ENCODE measurements around the gene ZBTB44.

ZBTB44 gene

DNA sequence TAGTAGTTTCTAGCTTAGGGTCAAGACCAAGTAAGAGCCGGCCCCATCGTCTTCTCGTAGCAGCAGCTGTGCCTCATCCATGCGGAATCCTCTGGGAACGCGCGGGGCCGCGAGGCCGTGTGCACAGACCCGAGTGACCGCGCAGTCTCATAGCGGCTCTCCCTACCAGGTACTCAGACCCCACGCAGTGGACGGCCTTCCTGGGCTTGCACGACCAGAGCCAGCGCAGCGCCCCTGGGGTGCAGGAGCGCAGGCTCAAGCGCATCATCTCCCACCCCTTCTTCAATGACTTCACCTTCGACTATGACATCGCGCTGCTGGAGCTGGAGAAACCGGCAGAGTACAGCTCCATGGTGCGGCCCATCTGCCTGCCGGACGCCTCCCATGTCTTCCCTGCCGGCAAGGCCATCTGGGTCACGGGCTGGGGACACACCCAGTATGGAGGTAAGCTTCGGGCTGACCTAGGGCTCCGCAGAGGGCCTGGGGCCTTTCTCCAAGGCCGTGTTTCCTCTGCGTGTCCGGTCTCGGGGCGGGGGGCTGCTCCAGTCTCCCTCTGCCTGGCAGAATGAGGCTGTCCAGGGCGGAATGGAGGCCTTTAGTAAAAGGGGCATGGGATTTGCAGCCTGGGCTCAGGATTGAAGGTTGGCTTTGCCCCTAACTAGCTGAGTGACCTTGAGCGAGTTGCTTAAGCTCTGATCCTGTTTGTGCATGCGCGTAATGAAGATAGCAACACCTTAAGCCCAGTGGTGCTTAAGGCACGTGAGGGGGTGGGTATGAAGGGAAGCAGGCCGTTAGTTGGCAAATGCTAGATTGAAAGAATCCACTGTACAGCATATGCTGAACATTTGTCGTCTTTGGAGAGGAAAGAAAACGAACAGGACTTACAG lies 106.2 kb downstream of the ZBTB44 start:
- Histone ChIP-seq H4K5ac (ENCODE audit: low read length) (no peak overlapping the region), H3K23ac (ENCODE audit: low read length) (no peak overlapping the region), H3K56ac (ENCODE audit: low read length) (no peak overlapping the region), H2AK5ac (ENCODE audit: low read length) (no peak overlapping the region), H2BK5ac (ENCODE audit: low read length) (no peak overlapping the region), H3K18ac (ENCODE audit: low read length) (no peak overlapping the region), H3K27ac (ENCODE audit: low read depth, low read length) (no peak overlapping the region), H2BK120ac (ENCODE audit: low read depth, low read length) (no peak overlapping the region), H3K36me3 (ENCODE audit: control insufficient read depth, insufficient read depth, low read length) (no peaks in the 10 kb centered on the region), H4K8ac (ENCODE audit: low read depth, low read length) (no peak overlapping the region), H2BK15ac (replicated peaks; ENCODE audit: low read depth) (no peak overlapping the region), H3K9ac (ENCODE audit: low read length) (no peak overlapping the region), H3K4me1 (ENCODE audit: control insufficient read depth, low read depth, low read length) (no peaks in the 10 kb centered on the region), H3K27me3 (ENCODE audit: insufficient read depth, low read length, poor library complexity) (no peaks in the 10 kb centered on the region), H3K79me1 (ENCODE audit: low read length) (no peaks in the 10 kb centered on the region), H3K4me3 (ENCODE audit: low read length) (no peak overlapping the region), H3K4me2 (ENCODE audit: low read length) (no peak overlapping the region), H3K4ac (ENCODE audit: low read depth, low read length) (no peak overlapping the region), H3K79me2 (ENCODE audit: control insufficient read depth, insufficient read depth, low read length) (no peaks in the 10 kb centered on the region)
- WGBS (ENCODE audit: extremely low coverage, insufficient coverage, low lambda C conversion rate): no CpG with 5 or more reads among the region's 45 CpGs
- DNase-seq: no peak

DNA sequence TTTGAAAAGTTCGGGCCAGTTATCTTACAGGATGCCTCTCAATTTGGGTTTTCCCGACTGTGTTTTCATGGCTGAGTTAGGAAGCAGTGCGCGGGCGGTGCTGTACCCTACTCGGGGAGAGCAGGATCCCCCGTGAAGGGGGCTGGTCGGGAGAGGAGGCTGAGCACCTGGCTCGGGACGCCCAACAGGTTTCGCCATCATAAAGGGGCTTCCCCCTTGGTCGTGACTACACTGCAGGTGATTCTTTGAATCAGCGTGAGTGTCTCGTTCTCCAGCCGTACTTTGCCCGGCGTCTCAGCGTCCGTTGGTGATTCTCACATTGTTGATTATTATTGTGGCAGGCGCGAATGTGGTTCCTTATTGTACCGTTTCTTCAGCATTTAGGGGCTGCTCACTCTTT lies 108.6 kb downstream of the ZBTB44 start:
- no peaks in the 10 kb centered on the region for H3K4me1 ChIP-seq (ENCODE audit: control insufficient read depth, low read depth, low read length)
- no CpG with 5 or more reads among the region's 22 CpGs for WGBS (ENCODE audit: extremely low coverage, insufficient coverage, low lambda C conversion rate)
- no peak for DNase-seq
- H3K18ac ChIP-seq (ENCODE audit: low read length): no peak overlapping the region
- no peaks in the 10 kb centered on the region for H3K36me3 ChIP-seq (ENCODE audit: control insufficient read depth, insufficient read depth, low read length)
- H3K27me3 ChIP-seq (ENCODE audit: insufficient read depth, low read length, poor library complexity): no peaks in the 10 kb centered on the region
- H3K4me3 ChIP-seq (ENCODE audit: low read length): no peak overlapping the region
- no peak overlapping the region for H3K56ac ChIP-seq (ENCODE audit: low read length)
- H3K4me2 ChIP-seq (ENCODE audit: low read length): no peak overlapping the region
- H3K9ac ChIP-seq (ENCODE audit: low read length): no peak overlapping the region
- no peak overlapping the region for H3K23ac ChIP-seq (ENCODE audit: low read length)
- H2BK5ac ChIP-seq (ENCODE audit: low read length): no peak overlapping the region
- H2AK5ac ChIP-seq (ENCODE audit: low read length): no peak overlapping the region
- no peaks in the 10 kb centered on the region for H3K79me2 ChIP-seq (ENCODE audit: control insufficient read depth, insufficient read depth, low read length)
- H3K79me1 ChIP-seq (ENCODE audit: low read length): no peaks in the 10 kb centered on the region
- no peak overlapping the region for H2BK120ac ChIP-seq (ENCODE audit: low read depth, low read length)
- H4K5ac ChIP-seq (ENCODE audit: low read length): no peak overlapping the region
- H2BK15ac ChIP-seq (replicated peaks; ENCODE audit: low read depth): no peak overlapping the region
- H3K4ac ChIP-seq (ENCODE audit: low read depth, low read length): no peak overlapping the region
- no peak overlapping the region for H4K8ac ChIP-seq (ENCODE audit: low read depth, low read length)
- no peak overlapping the region for H3K27ac ChIP-seq (ENCODE audit: low read depth, low read length)

DNA sequence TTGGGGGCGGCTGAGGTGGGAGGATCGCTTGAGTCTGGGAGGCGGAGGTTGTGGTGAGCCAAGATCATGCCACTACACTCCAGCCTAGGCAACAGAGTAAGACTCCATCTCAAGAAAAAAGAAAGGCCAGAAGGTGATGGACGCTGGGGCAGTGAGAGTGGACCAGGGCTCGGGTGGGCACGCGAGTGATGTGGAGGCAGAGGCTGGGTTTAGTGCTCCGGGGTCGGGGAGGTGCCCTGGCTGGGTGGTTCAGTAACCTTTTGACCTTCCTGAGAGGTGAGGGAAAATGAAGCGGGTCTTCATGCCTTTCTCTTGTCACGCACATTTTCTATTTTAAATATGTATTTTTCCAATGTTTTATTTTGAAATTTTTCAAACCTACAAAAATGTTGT lies 110.0 kb downstream of the ZBTB44 start:
- Histone ChIP-seq H3K4me2 (ENCODE audit: low read length) (no peak overlapping the region), H2BK5ac (ENCODE audit: low read length) (no peak overlapping the region), H2BK15ac (replicated peaks; ENCODE audit: low read depth) (no peak overlapping the region), H3K4me1 (ENCODE audit: control insufficient read depth, low read depth, low read length) (no peaks in the 10 kb centered on the region), H3K18ac (ENCODE audit: low read length) (no peak overlapping the region), H3K79me1 (ENCODE audit: low read length) (no peaks in the 10 kb centered on the region), H4K8ac (ENCODE audit: low read depth, low read length) (no peak overlapping the region), H3K4me3 (ENCODE audit: low read length) (no peak overlapping the region), H3K4ac (ENCODE audit: low read depth, low read length) (no peak overlapping the region), H3K23ac (ENCODE audit: low read length) (no peak overlapping the region), H2AK5ac (ENCODE audit: low read length) (no peak overlapping the region), H3K36me3 (ENCODE audit: control insufficient read depth, insufficient read depth, low read length) (no peaks in the 10 kb centered on the region), H3K56ac (ENCODE audit: low read length) (no peak overlapping the region), H3K27ac (ENCODE audit: low read depth, low read length) (no peak overlapping the region), H3K9ac (ENCODE audit: low read length) (no peak overlapping the region), H2BK120ac (ENCODE audit: low read depth, low read length) (no peak overlapping the region), H3K79me2 (ENCODE audit: control insufficient read depth, insufficient read depth, low read length) (no peaks in the 10 kb centered on the region), H3K27me3 (ENCODE audit: insufficient read depth, low read length, poor library complexity) (no peaks in the 10 kb centered on the region), H4K5ac (ENCODE audit: low read length) (no peak overlapping the region)
- DNase-seq: no peak
- no CpG with 5 or more reads among the region's 11 CpGs for WGBS (ENCODE audit: extremely low coverage, insufficient coverage, low lambda C conversion rate)

- no peak overlapping the region for H3K4me3 ChIP-seq (ENCODE audit: low read length)
- H2BK15ac ChIP-seq (replicated peaks; ENCODE audit: low read depth): no peak overlapping the region
- no peak for DNase-seq
- H3K9ac ChIP-seq (ENCODE audit: low read length): no peak overlapping the region
- no peak overlapping the region for H2BK120ac ChIP-seq (ENCODE audit: low read depth, low read length)
- no peak overlapping the region for H2AK5ac ChIP-seq (ENCODE audit: low read length)
- no peak overlapping the region for H3K27ac ChIP-seq (ENCODE audit: low read depth, low read length)
- no peak overlapping the region for H3K18ac ChIP-seq (ENCODE audit: low read length)
- H3K36me3 ChIP-seq (ENCODE audit: control insufficient read depth, insufficient read depth, low read length): no peaks in the 10 kb centered on the region
- no peak overlapping the region for H2BK5ac ChIP-seq (ENCODE audit: low read length)
- no peak overlapping the region for H3K56ac ChIP-seq (ENCODE audit: low read length)
- no peak overlapping the region for H3K23ac ChIP-seq (ENCODE audit: low read length)
- no peaks in the 10 kb centered on the region for H3K79me1 ChIP-seq (ENCODE audit: low read length)
- no peaks in the 10 kb centered on the region for H3K4me1 ChIP-seq (ENCODE audit: control insufficient read depth, low read depth, low read length)
- no CpG with 5 or more reads among the region's 27 CpGs for WGBS (ENCODE audit: extremely low coverage, insufficient coverage, low lambda C conversion rate)
- no peak overlapping the region for H3K4me2 ChIP-seq (ENCODE audit: low read length)
- no peaks in the 10 kb centered on the region for H3K27me3 ChIP-seq (ENCODE audit: insufficient read depth, low read length, poor library complexity)
- no peak overlapping the region for H3K4ac ChIP-seq (ENCODE audit: low read depth, low read length)
- no peaks in the 10 kb centered on the region for H3K79me2 ChIP-seq (ENCODE audit: control insufficient read depth, insufficient read depth, low read length)
- H4K5ac ChIP-seq (ENCODE audit: low read length): no peak overlapping the region
- no peak overlapping the region for H4K8ac ChIP-seq (ENCODE audit: low read depth, low read length)
These were observed 110.7 kb downstream of the ZBTB44 start for GRCh38 chr11:130203766-130204702.

GRCh38 chr11:130202818-130203689 lies 111.7 kb downstream of the ZBTB44 start:
- no peaks in the 10 kb centered on the region for H3K36me3 ChIP-seq (ENCODE audit: control insufficient read depth, insufficient read depth, low read length)
- no peak overlapping the region for H3K9ac ChIP-seq (ENCODE audit: low read length)
- H2BK5ac ChIP-seq (ENCODE audit: low read length): no peak overlapping the region
- no peak overlapping the region for H3K56ac ChIP-seq (ENCODE audit: low read length)
- H2BK15ac ChIP-seq (replicated peaks; ENCODE audit: low read depth): no peak overlapping the region
- H3K18ac ChIP-seq (ENCODE audit: low read length): no peak overlapping the region
- no CpG with 5 or more reads among the region's 25 CpGs for WGBS (ENCODE audit: extremely low coverage, insufficient coverage, low lambda C conversion rate)
- no peak overlapping the region for H3K23ac ChIP-seq (ENCODE audit: low read length)
- no peaks in the 10 kb centered on the region for H3K79me1 ChIP-seq (ENCODE audit: low read length)
- H4K5ac ChIP-seq (ENCODE audit: low read length): no peak overlapping the region
- no peak overlapping the region for H3K4me3 ChIP-seq (ENCODE audit: low read length)
- H3K4me1 ChIP-seq (ENCODE audit: control insufficient read depth, low read depth, low read length): no peaks in the 10 kb centered on the region
- no peak overlapping the region for H3K4ac ChIP-seq (ENCODE audit: low read depth, low read length)
- no peak for DNase-seq
- H3K27me3 ChIP-seq (ENCODE audit: insufficient read depth, low read length, poor library complexity): no peaks in the 10 kb centered on the region
- no peaks in the 10 kb centered on the region for H3K79me2 ChIP-seq (ENCODE audit: control insufficient read depth, insufficient read depth, low read length)
- H3K27ac ChIP-seq (ENCODE audit: low read depth, low read length): no peak overlapping the region
- H3K4me2 ChIP-seq (ENCODE audit: low read length): no peak overlapping the region
- H2BK120ac ChIP-seq (ENCODE audit: low read depth, low read length): no peak overlapping the region
- H2AK5ac ChIP-seq (ENCODE audit: low read length): no peak overlapping the region
- no peak overlapping the region for H4K8ac ChIP-seq (ENCODE audit: low read depth, low read length)
